Fibroblast of lung (primary cell): ENCODE measurements around the gene ASAP3. TPM values are rescaled to one million over a fixed set of nuclear protein-coding genes. Genes with fewer than 3 reads are reported as not detected.

Experiments
- DNase-seq, 2 donors: peaks; one replicate each; pipeline versions ENCODE4 v3.0.0 to v3.0.0-alpha.2; 2010; ENCODE audit warnings: low read depth in 2 of 2
- H2AFZ ChIP-seq: 2 replicates; pipeline ENCODE4 v1.5.1; 2012; ENCODE audit warnings: low read length, control low read depth, inconsistent platforms
- H3K27ac ChIP-seq: 2 replicates; pipeline ENCODE4 v1.5.1; 2011; ENCODE audit warnings: low read length, control low read depth; ENCODE audit not compliant: insufficient read depth
- H3K27me3 ChIP-seq: 2 replicates; pipeline ENCODE4 v1.5.1; 2011; ENCODE audit warnings: mild to moderate bottlenecking, low read length; ENCODE audit not compliant: control insufficient read depth, insufficient read depth
- H3K36me3 ChIP-seq: 2 replicates; pipeline ENCODE4 v1.5.1; 2011; ENCODE audit warnings: low read length; ENCODE audit not compliant: control insufficient read depth, insufficient read depth
- H3K4me1 ChIP-seq: 2 replicates; pipeline ENCODE4 v1.5.1; 2011; ENCODE audit warnings: low read length; ENCODE audit not compliant: control insufficient read depth, insufficient read depth; ENCODE audit errors: extremely low read depth
- H3K4me2 ChIP-seq: 2 replicates; pipeline ENCODE4 v1.5.1; 2011; ENCODE audit warnings: low read length, control low read depth; ENCODE audit not compliant: insufficient read depth; ENCODE audit errors: extremely low read depth
- H3K4me3 ChIP-seq, 4 experiments: fragments of 200-600 bp in 1 of 4; sonication (generic) in 1 of 4; replicated peaks in 1 of 4; 2 replicates each; pipeline ENCODE4 v1.5.1; 2011 to 2016; ENCODE audit warnings: low read length in 4 of 4, low read depth in 3 of 4, mild to moderate bottlenecking in 3 of 4, control low read depth in 2 of 4, inconsistent platforms in 1 of 4, mixed read lengths in 1 of 4; ENCODE audit not compliant: insufficient read depth in 1 of 4; ENCODE audit errors: control extremely low read depth in 1 of 4
- H3K79me2 ChIP-seq: 2 replicates; pipeline ENCODE4 v1.5.1; 2012; ENCODE audit warnings: mild to moderate bottlenecking, low read length, inconsistent platforms; ENCODE audit not compliant: control insufficient read depth, insufficient read depth
- H3K9ac ChIP-seq: 2 replicates; pipeline ENCODE4 v1.5.1; 2011; ENCODE audit warnings: mild to moderate bottlenecking, low read length, control low read depth; ENCODE audit not compliant: insufficient read depth
- H3K9me3 ChIP-seq: 2 replicates; pipeline ENCODE4 v1.5.1; 2012; ENCODE audit warnings: low read depth, low read length; ENCODE audit not compliant: control insufficient read depth, insufficient read depth
- H4K20me1 ChIP-seq: 2 replicates; pipeline ENCODE4 v1.5.1; 2011; ENCODE audit warnings: low read length; ENCODE audit not compliant: control insufficient read depth, insufficient read depth; ENCODE audit errors: extremely low read depth
- EZH2 ChIP-seq: IDR thresholded peaks from 2 replicates; pipeline ENCODE4 v1.5.1; 2012; ENCODE audit warnings: low read length, control low read depth, mild to moderate bottlenecking; ENCODE audit errors: missing control alignments
- polyA plus RNA-seq, 2 donors: library from polyadenylated mRNA; depleted of rRNA in 1 of 2; stranded (reverse) in 1 of 2; unstranded in 1 of 2; fragments of >200 nt; gene quantifications; 2 replicates each; pipeline ENCODE4 v1.2.1, GENCODE V29; 2011 to 2012; ENCODE audit warnings: missing spikeins in 1 of 2
- total RNA-seq: library from RNA; depleted of rRNA; stranded (reverse); fragments of >200 nt; gene quantifications from 2 replicates; pipeline ENCODE4 v1.2.1, GENCODE V29; 2014
- TF ChIP-seq, protein P1 (sequence below), 2 donors: IDR thresholded peaks in 1 of 2; conservative IDR thresholded peaks in 1 of 2; 1 replicate in 1 of 2; 2 replicates in 1 of 2; pipeline ENCODE4 v1.5.1; 2011 to 2012; ENCODE audit warnings: low read length in 2 of 2, control low read depth in 1 of 2, inconsistent platforms in 1 of 2, low read depth in 1 of 2, mild to moderate bottlenecking in 1 of 2

ASAP3 gene
- total and polyA plus RNA-seq, 2 donors (not counting 1 experiment from before 2014, with no cell fraction given), result 14.2 to 73.2 TPM

DNA sequence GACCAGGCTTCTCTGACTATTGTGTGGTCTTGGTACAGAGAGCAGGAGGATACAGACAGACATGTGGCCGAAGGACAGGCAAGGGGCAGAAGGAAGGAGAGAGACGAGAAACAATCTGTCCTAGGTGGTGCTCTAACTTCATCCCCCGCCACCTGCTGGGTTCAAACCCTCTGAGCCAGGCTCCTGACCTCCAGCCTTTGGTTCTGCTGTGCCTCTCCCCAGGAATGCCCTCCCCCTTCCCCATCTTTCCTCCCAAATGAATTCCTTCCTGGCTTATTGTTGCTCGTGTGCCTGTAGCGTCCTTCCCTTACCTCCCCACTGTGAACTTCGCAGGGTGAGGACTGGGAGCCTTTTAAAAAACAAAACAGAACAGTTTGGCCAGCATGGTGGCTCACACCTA lies 64.8 kb downstream of the ASAP3 start:
- no peaks in the 10 kb centered on the region for H4K20me1 ChIP-seq
- TF ChIP-seq, protein P1, sequence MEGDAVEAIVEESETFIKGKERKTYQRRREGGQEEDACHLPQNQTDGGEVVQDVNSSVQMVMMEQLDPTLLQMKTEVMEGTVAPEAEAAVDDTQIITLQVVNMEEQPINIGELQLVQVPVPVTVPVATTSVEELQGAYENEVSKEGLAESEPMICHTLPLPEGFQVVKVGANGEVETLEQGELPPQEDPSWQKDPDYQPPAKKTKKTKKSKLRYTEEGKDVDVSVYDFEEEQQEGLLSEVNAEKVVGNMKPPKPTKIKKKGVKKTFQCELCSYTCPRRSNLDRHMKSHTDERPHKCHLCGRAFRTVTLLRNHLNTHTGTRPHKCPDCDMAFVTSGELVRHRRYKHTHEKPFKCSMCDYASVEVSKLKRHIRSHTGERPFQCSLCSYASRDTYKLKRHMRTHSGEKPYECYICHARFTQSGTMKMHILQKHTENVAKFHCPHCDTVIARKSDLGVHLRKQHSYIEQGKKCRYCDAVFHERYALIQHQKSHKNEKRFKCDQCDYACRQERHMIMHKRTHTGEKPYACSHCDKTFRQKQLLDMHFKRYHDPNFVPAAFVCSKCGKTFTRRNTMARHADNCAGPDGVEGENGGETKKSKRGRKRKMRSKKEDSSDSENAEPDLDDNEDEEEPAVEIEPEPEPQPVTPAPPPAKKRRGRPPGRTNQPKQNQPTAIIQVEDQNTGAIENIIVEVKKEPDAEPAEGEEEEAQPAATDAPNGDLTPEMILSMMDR (conservative IDR thresholded peaks at IDR 0.05 in 1 of 2, IDR thresholded peaks at IDR 0.05 in 1 of 2; ENCODE audit: low read depth in 1 of 2, low read length in 2 of 2), result no peak
- TF ChIP-seq EZH2, result no peak
- no peaks in the 10 kb centered on the region for H3K36me3 ChIP-seq
- H3K4me2 ChIP-seq, result no peak overlapping the region
- no peak overlapping the region for H3K27ac ChIP-seq
- H3K79me2 ChIP-seq, result no peaks in the 10 kb centered on the region
- no peaks in the 10 kb centered on the region for H3K27me3 ChIP-seq
- H3K9me3 ChIP-seq, result no peaks in the 10 kb centered on the region
- peaks cover 11% of the 10 kb centered on the region for H3K4me1 ChIP-seq
- H3K4me3 ChIP-seq, result no peak overlapping the region
- DNase-seq, result no peak
- H3K9ac ChIP-seq, result no peak overlapping the region
- H2AFZ ChIP-seq, result no peak overlapping the region

DNA sequence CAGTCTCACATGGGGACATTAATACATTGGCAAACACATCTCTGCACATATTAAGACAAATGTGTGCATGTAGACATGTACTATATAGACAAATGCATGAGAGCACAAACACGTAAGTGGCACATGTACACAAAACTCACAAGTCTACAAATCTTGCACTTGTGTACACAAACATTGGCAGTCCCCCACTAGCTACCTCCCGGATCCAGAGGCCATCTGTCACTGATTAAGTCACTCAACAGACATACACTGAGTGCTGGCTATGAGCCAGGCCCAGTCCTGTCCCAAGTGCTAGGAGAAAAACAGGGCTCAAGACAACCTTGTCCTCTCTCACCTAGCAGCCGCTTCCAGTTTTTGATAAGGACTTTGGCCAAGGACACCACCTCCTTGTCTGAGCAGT lies 66.4 kb downstream of the ASAP3 start:
- no peaks in the 10 kb centered on the region for H3K79me2 ChIP-seq
- no peaks in the 10 kb centered on the region for H3K27me3 ChIP-seq
- no peak overlapping the region for H3K27ac ChIP-seq
- H3K9ac ChIP-seq, result no peak overlapping the region
- H3K4me1 ChIP-seq, result peaks cover 11% of the 10 kb centered on the region
- H4K20me1 ChIP-seq, result no peaks in the 10 kb centered on the region
- TF ChIP-seq EZH2, result no peak
- TF ChIP-seq, protein P1 (conservative IDR thresholded peaks at IDR 0.05 in 1 of 2, IDR thresholded peaks at IDR 0.05 in 1 of 2; ENCODE audit: low read depth in 1 of 2, low read length in 2 of 2), result no peak
- no peak overlapping the region for H3K4me2 ChIP-seq
- no peaks in the 10 kb centered on the region for H3K36me3 ChIP-seq
- no peak for DNase-seq
- no peak overlapping the region for H3K4me3 ChIP-seq
- no peaks in the 10 kb centered on the region for H3K9me3 ChIP-seq
- no peak overlapping the region for H2AFZ ChIP-seq

DNA sequence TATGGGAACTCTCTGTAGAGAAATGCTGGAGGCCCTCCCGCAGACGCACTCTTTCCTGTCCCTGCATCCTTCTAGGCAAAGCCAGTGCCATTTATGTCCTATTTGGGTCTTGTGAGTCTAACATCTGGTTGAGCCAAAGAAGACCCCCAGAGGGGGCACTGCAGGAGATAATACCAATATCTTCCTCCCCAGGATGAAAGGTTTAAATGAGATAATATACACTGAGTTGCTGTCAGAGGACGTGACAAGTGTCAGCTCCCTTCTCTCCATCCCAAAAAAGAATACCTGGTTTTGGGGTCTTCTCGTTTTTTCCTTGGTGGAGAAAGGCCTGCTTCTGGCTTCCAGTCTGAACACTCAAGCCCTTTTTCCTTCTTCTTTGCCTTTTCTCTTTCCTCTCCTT lies 67.0 kb downstream of the ASAP3 start:
- H3K4me2 ChIP-seq, result no peak overlapping the region

More for the DNA sequence above, 67.0 kb downstream of the ASAP3 start:
- Histone ChIP-seq H3K36me3 (no peaks in the 10 kb centered on the region), H3K4me3 (no peak overlapping the region), H3K27ac (no peak overlapping the region), H3K79me2 (no peaks in the 10 kb centered on the region), H3K4me1 (peaks cover 5% of the 10 kb centered on the region), H3K9ac (no peak overlapping the region), H4K20me1 (no peaks in the 10 kb centered on the region), H3K27me3 (no peaks in the 10 kb centered on the region), H3K9me3 (no peaks in the 10 kb centered on the region), H2AFZ (no peak overlapping the region)
- no peak for DNase-seq
- no peak for TF ChIP-seq EZH2
- TF ChIP-seq, protein P1 (conservative IDR thresholded peaks at IDR 0.05 in 1 of 2, IDR thresholded peaks at IDR 0.05 in 1 of 2; ENCODE audit: low read depth in 1 of 2, low read length in 2 of 2), result no peak
